NCI-H1092 treated with DMSO at 0.1 percent for 48 hours (cell line): ENCODE measurements around the gene UROS.

ENCODE experiments used
- DNase-seq: peaks from one replicate; lab custom pipeline; 2025; lab: John Stamatoyannopoulos, UW

UROS gene

GRCh38 chr10:125788156-125789034 is 34.7 kb downstream of the UROS start:
- DNase-seq = no peak

GRCh38 chr10:125785791-125786190 is 37.3 kb downstream of the UROS start:
- DNase-seq = no peak

GRCh38 chr10:125783957-125784356 is 39.1 kb downstream of the UROS start:
- DNase-seq = no peak

GRCh38 chr10:125783408-125783807 is 39.6 kb downstream of the UROS start:
- DNase-seq = no peak

- DNase-seq = no peak
Measured at GRCh38 chr10:125782616-125783015, 40.4 kb downstream of the UROS start.

GRCh38 chr10:125782054-125782453 is 41.0 kb downstream of the UROS start:
- no peak for DNase-seq

- DNase-seq = no peak
Measured at GRCh38 chr10:125781374-125781773, 41.7 kb downstream of the UROS start.

GRCh38 chr10:125779403-125780327 is 43.4 kb downstream of the UROS start:
- DNase-seq = no peak

GRCh38 chr10:125778556-125778955 is 44.5 kb downstream of the UROS start:
- no peak for DNase-seq

GRCh38 chr10:125777806-125778205 is 45.3 kb downstream of the UROS start:
- DNase-seq = no peak

- DNase-seq = no peak
Measured at GRCh38 chr10:125775491-125776106, 47.5 kb downstream of the UROS start, which contains the start of gene MMP21. Gene MMP21, minus strand, starts transcription at chr10:125775821. Its CDS starts 0 bp downstream, at chr10:125775821.

- DNase-seq = no peak
Measured at GRCh38 chr10:125774581-125775191, 48.4 kb downstream of the UROS start.

- DNase-seq = no peak
Measured at GRCh38 chr10:125773687-125774543, 49.1 kb downstream of the UROS start.

- no peak for DNase-seq
Measured at GRCh38 chr10:125772864-125773180, 50.2 kb downstream of the UROS start.

GRCh38 chr10:125772112-125772863 is 50.8 kb downstream of the UROS start:
- DNase-seq = no peak

GRCh38 chr10:125770844-125771243 is 52.2 kb downstream of the UROS start:
- DNase-seq = no peak

- no peak for DNase-seq
Measured at GRCh38 chr10:125769175-125769574, 53.9 kb downstream of the UROS start.

GRCh38 chr10:125768219-125768855 is 54.7 kb downstream of the UROS start:
- DNase-seq = peak; percentile 6

GRCh38 chr10:125766511-125766910 is 56.5 kb downstream of the UROS start:
- DNase-seq = no peak

GRCh38 chr10:125765835-125766234 is 57.2 kb downstream of the UROS start:
- no peak for DNase-seq
